H1 (cell line): Measurements from ENCODE around the gene DUOXA1. TPM values are rescaled to one million over a fixed set of nuclear protein-coding genes. Genes with fewer than 3 reads are reported as not detected.

Source experiments
- EGR1 ChIP-seq: IDR thresholded peaks from 2 replicates; pipeline ENCODE4 v1.6.1; 2011; ENCODE audit warnings: low read depth, low read length, borderline replicate concordance
- GTF2F1 ChIP-seq: IDR thresholded peaks from 2 replicates; pipeline ENCODE4 v1.6.1; 2012; ENCODE audit warnings: low read depth, low read length, improper control_type of control experiment, borderline replicate concordance
- SIX5 ChIP-seq: IDR thresholded peaks from 2 replicates; pipeline ENCODE4 v1.6.1; 2011; ENCODE audit warnings: mild to moderate bottlenecking, low read depth, low read length
- polyA plus RNA-seq, 7 experiments: library from polyadenylated mRNA; depleted of rRNA in 3 of 7; stranded (reverse) in 5 of 7; unstranded in 2 of 7; fragments of >200 nt in 5 of 7; fragments of 200-250 nt in 2 of 7; gene quantifications; 1 replicate in 5 of 7; 2 replicates in 1 of 7; 4 replicates in 1 of 7; pipeline versions ENCODE4 v1.2.1 to v1.2.3, GENCODE V29; 2011 to 2013; ENCODE audit warnings: missing spikeins in 2 of 7, mixed read lengths in 2 of 7
- total RNA-seq: library from RNA; stranded (reverse); fragmentation: NEBNext Ultra II Directional; extraction: Animal tissue kit (Norgen Biotek cat#: 25700); gene quantifications from 2 replicates; pipeline ENCODE4 v1.2.1, GENCODE V29; 2021
- TF ChIP-seq, protein P1 (sequence below), 3 experiments: IDR thresholded peaks; 1 replicate in 2 of 3; 2 replicates in 1 of 3; pipeline versions ENCODE4 v1.5.1 to v1.6.1; 2011; ENCODE audit warnings: low read length in 3 of 3, mild to moderate bottlenecking in 3 of 3, inconsistent platforms in 2 of 3, low read depth in 1 of 3, moderate library complexity in 1 of 3; ENCODE audit not compliant: insufficient read depth in 1 of 3; ENCODE audit errors: control extremely low read depth in 1 of 3

DUOXA1 gene
- total and polyA plus RNA-seq, 2 of the 8 experiments (the other 6 are each of a cell fraction or from before 2014, with no cell fraction given), result 0.18 TPM; not detected in 1

DNA sequence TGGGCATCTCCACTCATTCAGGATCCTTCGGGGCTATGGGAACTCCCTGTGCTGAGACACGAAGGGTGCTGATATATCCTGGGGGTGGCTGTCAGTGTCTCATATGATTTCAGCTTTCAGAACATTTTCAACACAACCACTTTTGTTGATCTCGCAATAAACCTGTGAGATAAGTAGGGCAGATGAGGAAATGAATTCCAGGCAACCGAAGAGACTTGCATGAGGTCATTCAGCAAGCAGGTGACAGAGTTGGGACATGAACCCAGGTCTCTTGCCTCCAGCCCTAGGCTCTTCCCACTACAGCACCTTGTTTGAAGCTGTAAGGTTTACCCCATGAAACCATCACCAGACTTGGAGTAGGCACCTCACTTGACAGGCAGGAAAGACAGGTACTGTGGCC lies 16.7 kb upstream of the DUOXA1 start (continued):
- TF ChIP-seq SIX5, result no peak
- TF ChIP-seq, protein P1, sequence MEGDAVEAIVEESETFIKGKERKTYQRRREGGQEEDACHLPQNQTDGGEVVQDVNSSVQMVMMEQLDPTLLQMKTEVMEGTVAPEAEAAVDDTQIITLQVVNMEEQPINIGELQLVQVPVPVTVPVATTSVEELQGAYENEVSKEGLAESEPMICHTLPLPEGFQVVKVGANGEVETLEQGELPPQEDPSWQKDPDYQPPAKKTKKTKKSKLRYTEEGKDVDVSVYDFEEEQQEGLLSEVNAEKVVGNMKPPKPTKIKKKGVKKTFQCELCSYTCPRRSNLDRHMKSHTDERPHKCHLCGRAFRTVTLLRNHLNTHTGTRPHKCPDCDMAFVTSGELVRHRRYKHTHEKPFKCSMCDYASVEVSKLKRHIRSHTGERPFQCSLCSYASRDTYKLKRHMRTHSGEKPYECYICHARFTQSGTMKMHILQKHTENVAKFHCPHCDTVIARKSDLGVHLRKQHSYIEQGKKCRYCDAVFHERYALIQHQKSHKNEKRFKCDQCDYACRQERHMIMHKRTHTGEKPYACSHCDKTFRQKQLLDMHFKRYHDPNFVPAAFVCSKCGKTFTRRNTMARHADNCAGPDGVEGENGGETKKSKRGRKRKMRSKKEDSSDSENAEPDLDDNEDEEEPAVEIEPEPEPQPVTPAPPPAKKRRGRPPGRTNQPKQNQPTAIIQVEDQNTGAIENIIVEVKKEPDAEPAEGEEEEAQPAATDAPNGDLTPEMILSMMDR (IDR thresholded peaks at IDR 0.05; ENCODE audit: control extremely low read depth in 1 of 3, insufficient read depth in 1 of 3, low read depth in 1 of 3, low read length in 3 of 3), result no peak
- no peak for TF ChIP-seq GTF2F1
- TF ChIP-seq EGR1, result no peak
- TF ChIP-seq, all 59 proteins: peak for 0
